Stimulated activated CD8-positive, alpha-beta memory T cell treated with anti-CD3 and anti-CD28 coated beads, Interleukin-12 subunit alpha, Interleukin-12 subunit beta, amount 100 ng/mL, for 1 hour (primary cell): ENCODE data around the gene CLIP4.
"Not testable (repeated sequence)": the region's sequence is repeated elsewhere in the genome, so short reads cannot be mapped to it uniquely, and the experiment has no call there.

ENCODE experiments used
- DNase-seq: peaks from one replicate; pipeline ENCODE4 v3.0.0-alpha.2; 2020; ENCODE audit warnings: low read depth

Gene CLIP4

GRCh38 chr2:29104688-29105087, 10.5 kb upstream of the CLIP4 start:
- DNase-seq: no peak

GRCh38 chr2:29105375-29105774, 9.8 kb upstream of the CLIP4 start:
- DNase-seq: no peak

DNA sequence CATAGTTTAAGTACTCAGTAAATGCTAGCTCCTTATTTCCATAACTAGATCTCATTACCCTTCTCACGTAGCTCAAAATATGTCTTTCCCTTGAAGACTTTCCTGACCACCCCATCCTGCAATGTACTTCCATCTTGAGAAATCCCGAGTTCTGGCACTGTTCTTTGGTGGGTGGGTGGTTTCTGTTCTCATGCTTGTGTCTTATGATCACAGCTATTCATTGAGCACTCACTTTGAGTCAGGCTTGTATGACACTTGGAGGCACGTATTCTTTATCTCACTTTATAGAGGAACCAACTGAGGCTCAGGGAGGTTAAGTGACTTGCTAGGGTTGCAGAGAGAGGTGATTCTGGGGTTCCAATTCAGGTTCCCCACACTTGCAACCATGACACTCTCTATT, 9.0 kb upstream of the CLIP4 start:
- no peak for DNase-seq

GRCh38 chr2:29106980-29107388, 8.2 kb upstream of the CLIP4 start:
- no peak for DNase-seq

DNA sequence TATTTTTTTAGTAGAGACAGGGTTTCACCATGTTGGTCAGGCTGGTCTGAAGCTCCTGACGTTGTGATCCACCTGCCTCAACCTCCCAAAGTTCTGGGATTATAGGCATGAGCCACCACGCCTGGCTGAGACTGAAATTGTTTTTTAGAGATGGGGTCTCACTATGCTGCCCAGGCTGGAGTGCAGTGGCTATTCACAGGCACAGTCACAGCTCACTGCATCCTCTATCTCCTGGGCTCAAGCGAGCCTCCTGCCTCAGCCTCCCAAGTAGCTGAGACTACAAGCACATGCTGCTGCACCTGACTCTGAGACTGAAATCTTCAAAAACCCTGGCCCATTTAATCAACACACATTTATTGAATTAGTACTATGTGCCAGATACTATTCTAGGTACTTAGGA, 7.7 kb upstream of the CLIP4 start:
- DNase-seq: not testable (repeated sequence)

DNA sequence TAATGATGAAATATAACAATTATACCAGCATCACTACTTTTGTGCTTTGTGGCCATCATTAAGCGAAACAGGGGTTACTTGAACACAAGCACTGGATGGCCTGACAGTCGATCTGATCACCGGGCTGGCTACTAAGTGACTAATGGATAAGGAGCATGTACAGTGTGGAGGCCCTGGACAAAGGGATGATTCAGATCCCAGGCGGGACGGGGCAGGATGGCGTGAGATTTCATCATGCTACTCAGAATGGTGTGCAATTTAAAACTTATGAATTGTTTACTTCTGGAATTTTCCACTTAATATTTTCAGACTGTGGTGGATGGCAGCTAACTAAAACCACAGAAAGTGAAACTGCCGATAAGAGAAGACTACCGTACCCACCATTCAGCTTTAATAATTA, 7.0 kb upstream of the CLIP4 start:
- DNase-seq: no peak

DNA sequence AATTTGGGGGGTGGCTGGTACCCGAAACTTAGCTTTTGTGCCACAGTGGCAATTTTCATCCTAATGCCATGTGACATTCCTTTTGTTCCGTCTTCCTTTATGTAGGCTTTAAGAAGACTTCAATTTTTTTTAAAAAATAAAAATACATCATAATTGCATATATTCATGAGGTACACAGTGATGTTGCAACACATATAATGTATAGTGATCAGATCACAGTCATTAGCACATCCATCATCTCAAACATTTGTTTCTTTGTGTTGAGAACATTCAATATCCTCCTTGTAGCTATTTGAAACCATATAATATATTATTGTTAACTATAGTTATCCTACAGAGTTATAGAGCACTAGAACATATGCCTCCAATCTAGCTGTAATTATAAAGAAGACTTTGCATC, 6.0 kb upstream of the CLIP4 start:
- no peak for DNase-seq

- no peak for DNase-seq
Observed at GRCh38 chr2:29110916-29111535, 4.2 kb upstream of the CLIP4 start.

DNA sequence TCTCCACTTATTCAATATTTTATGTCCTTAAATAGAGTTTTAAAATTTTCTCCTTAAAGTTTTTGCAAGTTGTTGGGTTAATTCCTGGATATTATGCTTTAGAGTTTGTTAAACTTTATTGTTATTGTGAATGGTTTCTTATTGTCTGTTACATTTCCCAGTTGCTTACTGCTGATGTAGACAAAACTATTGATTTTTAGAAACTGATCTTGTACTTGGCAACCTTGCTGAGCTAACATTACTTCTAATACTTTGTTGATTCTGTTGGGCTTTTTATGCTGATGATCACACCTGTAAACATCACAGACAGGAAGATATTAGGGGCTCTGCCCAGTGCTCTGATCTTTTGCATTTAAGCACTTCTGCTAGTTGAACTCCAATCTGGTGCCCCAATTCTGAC, 2.8 kb upstream of the CLIP4 start:
- DNase-seq: no peak

DNA sequence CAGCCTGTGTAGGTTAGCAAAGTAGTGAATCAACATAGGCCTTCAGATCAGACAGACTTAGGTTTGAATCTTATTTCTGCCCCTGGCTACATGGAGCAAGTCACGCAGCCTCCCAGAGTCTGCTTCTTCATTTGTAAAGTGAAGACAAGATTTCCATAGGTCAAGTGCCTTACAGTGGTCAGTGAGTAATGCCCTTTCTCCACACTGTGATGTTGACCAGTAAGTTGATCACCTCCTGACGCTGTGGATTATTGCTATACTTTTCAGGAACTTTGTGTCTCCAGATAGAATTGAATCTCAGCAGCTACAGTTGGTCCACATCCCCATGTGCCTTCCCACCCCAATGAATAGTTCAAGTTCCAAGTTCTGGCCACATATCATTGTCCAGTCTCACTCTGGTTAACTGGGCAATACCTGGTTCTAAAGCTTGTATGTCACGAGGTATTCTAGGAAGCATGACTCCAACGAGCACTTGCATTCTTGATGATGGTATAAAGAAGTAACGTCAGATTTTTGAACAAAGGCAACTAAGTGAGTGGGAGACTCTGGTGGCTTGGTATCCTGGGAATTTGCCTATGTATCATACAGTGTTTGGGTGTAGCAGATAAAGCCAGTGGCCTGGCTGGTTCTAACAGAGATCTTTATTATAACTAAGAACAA, 2.1 kb upstream of the CLIP4 start:
- no peak for DNase-seq

DNA sequence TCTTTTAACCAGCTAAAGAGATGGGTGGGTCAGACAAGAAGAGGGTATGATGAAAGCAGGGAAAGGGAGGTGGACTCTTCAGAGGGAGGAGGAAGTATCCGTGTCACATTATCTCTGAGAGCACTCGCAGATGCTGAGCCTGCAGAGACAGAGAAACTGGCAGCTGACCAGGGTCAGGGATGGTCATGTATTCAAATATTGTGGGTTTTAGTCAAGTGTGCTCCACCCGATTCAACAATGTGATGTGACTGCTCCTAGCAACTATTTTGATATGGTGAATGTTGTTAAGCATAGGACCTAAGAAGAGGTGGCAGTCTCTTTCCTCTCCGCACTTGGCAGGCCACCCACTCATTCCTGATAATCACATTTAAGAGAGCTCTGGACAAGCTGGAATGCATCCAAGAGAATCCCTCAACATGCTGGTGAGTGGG, 1.3 kb upstream of the CLIP4 start:
- DNase-seq: no peak

DNA sequence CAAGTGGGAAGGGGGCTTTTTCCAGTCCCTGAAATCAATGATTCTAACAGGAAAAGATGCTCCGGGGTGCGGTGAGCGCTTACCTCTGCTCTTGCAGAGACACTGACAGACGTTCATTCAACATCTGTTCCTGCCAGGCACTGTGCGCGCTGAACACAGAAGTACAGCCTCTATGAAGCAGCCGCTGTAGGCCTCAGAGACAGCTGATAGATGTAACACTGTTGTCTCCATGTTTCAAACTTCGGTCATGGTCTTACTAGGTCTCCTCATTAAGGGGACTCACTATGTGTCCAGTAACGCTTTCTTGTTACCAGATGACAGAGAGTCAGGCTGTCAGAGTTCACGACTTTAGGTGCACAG, 649 bp upstream of the CLIP4 start:
- DNase-seq: no peak

DNA sequence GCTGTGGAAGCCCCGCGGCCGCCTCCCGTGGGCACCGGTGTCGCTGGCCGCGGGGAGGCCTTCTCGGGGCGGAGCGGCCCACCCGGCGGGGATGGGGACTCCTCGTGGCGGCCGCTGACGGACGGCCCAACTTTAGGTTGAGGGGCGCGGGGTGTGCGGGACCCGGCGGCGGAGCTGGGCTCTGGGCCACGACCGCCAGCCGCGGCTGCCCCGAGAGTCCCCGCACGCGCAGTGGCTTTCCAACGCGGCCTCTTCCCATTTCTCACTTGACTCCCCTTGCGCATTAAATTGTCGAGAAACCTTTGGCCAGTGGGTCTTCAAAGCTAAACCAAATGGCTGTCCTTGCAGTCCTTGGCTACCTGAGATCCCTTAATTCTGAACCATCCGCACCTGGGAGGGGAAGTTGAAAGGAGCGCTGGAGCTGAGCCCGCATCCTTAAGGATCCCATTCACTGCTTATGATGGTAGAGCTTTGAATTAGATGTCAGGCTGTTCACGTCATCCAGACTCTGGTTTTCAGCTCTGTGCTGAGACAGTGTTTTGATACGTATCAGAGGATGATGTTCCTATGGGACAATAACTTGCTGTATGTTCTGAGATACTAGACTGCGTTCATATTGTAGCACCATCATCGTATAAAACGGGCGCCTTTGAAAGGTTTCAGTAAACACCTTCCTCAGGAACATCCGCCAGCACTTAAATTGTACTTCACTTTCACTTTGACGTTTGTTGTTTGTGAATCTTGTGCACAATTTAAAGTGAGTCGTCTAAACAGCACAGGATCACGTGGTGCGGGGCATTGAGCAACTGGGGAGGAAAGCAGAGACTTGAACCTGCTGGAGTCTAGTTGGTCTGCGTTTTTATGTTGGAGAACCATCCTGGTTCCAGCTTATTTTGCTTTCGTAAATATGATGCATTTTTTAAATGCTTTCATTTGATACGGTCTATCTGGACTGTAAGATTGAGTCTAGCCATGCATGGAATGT, 874 bp downstream of the CLIP4 start:
- DNase-seq: peak; percentile 47

GRCh38 chr2:29117636-29118303, 2.6 kb downstream of the CLIP4 start:
- no peak for DNase-seq

- no peak for DNase-seq
Observed at GRCh38 chr2:29119211-29119610, 4.0 kb downstream of the CLIP4 start.

- no peak for DNase-seq
Observed at GRCh38 chr2:29120846-29121245, 5.6 kb downstream of the CLIP4 start.

DNA sequence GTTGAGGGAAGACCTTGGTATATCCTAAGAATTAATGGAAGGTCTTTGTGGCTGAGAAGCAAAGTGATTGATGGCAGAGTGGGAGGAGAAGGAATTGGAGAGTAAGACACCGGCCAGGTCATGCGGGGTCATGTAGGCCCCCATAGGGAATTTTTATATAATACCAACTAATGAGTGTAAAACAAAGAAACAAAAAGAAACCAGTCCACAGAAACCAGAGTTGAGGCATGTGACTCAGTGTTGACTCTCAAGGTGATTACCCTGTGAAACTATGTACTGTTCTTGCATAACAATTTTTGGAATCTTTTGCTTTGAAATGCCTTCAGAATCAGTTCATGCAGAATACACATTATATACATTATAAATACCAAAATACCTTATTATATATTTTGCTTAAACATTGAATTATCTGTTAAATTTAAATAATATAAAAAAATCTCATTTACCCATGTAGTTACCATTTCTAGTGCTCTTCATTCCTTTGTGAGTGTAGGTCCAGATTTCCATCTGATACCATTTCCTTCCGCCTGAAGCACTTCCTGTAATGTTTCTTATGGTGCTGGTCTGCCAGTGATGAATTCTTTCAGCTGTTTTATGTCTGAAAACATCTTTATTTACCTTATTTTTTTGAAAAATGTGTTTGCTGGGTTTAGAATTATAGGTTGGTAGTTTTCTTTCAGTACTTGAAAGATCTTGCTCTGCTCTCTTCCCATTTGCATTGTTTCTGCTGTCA, 8.6 kb downstream of the CLIP4 start:
- no peak for DNase-seq

- no peak for DNase-seq
Observed at GRCh38 chr2:29124504-29124903, 9.3 kb downstream of the CLIP4 start.

- no peak for DNase-seq
Observed at GRCh38 chr2:29129586-29130281, 14.5 kb downstream of the CLIP4 start.

DNA sequence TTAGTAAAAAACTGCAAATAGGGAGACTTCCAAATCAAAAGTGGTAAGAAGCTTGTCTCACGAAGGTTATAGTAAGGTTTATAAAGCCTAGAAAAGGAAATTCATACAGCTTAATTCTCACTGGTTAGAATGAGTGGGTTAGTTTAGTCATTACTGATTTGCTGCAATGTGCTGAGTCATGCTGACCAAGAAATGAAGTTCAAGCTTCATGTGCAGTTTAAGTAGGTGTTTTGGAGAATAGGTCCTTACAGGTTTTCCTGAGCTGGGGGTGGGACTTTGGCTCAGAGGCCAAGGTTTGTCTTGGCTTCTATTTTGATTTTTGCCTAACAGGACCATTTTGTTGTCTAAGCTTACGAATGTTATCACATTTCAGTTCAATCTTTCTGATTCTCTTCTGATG, 15.1 kb downstream of the CLIP4 start:
- no peak for DNase-seq

GRCh38 chr2:29134933-29135332, 19.7 kb downstream of the CLIP4 start:
- DNase-seq: no peak
